Natural killer cell (primary cell): ENCODE measurements around the gene FN3K. TPM values are rescaled to one million over a fixed set of nuclear protein-coding genes. Genes with fewer than 3 reads are reported as not detected.
"Not testable (repeated sequence)": the region's sequence is repeated elsewhere in the genome, so short reads cannot be mapped to it uniquely, and the experiment has no call there.

ENCODE experiments used
- ATAC-seq, 3 donors: fragments of 150-1000 bp in 2 of 3; fragments of 200-7000 bp in 1 of 3; cut with Tn5 transposase; 1 replicate in 1 of 3; 2 replicates in 2 of 3; pipeline ENCODE4 v1.10.0; 2021; ENCODE audit warnings: mild to moderate bottlenecking in 2 of 3, moderate library complexity in 2 of 3
- DNase-seq, 2 donors: peaks; one replicate each; pipeline versions ENCODE4 v3.0.0 to v3.0.0-alpha.2; 2013 to 2021; ENCODE audit warnings: mixed read lengths in 1 of 2
- H3K27ac ChIP-seq: one replicate; pipeline ENCODE4 v1.5.1; 2013; ENCODE audit warnings: mild to moderate bottlenecking, low read length
- H3K27me3 ChIP-seq: one replicate; pipeline ENCODE4 v1.6.1; 2013; ENCODE audit warnings: low read length; ENCODE audit not compliant: control insufficient read depth, insufficient read depth
- H3K36me3 ChIP-seq: one replicate; pipeline ENCODE4 v1.6.1; 2013; ENCODE audit warnings: low read length; ENCODE audit not compliant: control insufficient read depth, insufficient read depth
- H3K4me1 ChIP-seq: one replicate; pipeline ENCODE4 v1.6.1; 2013; ENCODE audit warnings: low read length; ENCODE audit not compliant: control insufficient read depth, insufficient read depth
- H3K4me3 ChIP-seq: one replicate; pipeline ENCODE4 v1.5.1; 2013; ENCODE audit warnings: low read length
- H3K9me3 ChIP-seq: one replicate; pipeline ENCODE4 v1.6.1; 2013; ENCODE audit warnings: low read length; ENCODE audit not compliant: control insufficient read depth, insufficient read depth
- H3K27ac Mint-ChIP-seq, 2 donors: one replicate each; pipeline ENCODE4 v1.8.0; 2022; ENCODE audit warnings: mild to moderate bottlenecking in 2 of 2, mixed read lengths in 2 of 2, moderate library complexity in 1 of 2
- H3K27me3 Mint-ChIP-seq, 2 donors: one replicate each; pipeline ENCODE4 v1.8.0; 2022; ENCODE audit warnings: low read depth in 2 of 2, mixed read lengths in 2 of 2
- H3K36me3 Mint-ChIP-seq: one replicate; pipeline ENCODE4 v1.8.0; 2022; ENCODE audit warnings: mixed read lengths
- H3K4me1 Mint-ChIP-seq, 2 donors: one replicate each; pipeline ENCODE4 v1.8.0; 2022; ENCODE audit warnings: mixed read lengths in 2 of 2
- H3K4me3 Mint-ChIP-seq: one replicate; pipeline ENCODE4 v1.8.0; 2022; ENCODE audit warnings: mild to moderate bottlenecking, moderate library complexity, mixed read lengths
- H3K9me3 Mint-ChIP-seq, 2 donors: one replicate each; pipeline ENCODE4 v1.8.0; 2022; ENCODE audit warnings: mixed read lengths in 2 of 2
- WGBS: methylation state at CpG from one replicate; pipeline ENCODE4 v1.1.7; 2013; ENCODE audit warnings: missing lambda C conversion rate; ENCODE audit not compliant: insufficient coverage; 5-methylcytosine and 5-hydroxymethylcytosine counted together
- intact Hi-C: fragments of 100-400 bp; cut with micrococcal nuclease; formaldehyde crosslinking; loops from one replicate; pipeline ENCODE4 v1.14.2; 2022
- total RNA-seq, 4 donors: library from RNA; stranded (reverse); fragments of 120-200 nt in 1 of 4; gene quantifications; one replicate each; pipeline versions ENCODE4 v1.2.3 to v1.2.4, GENCODE V29; 2013 to 2022
- TF ChIP-seq, protein P1 (sequence below): fragments of 200-600 bp; IDR thresholded peaks from one replicate; pipeline ENCODE4 v1.8.0; 2022; ENCODE audit warnings: antibody characterized with exemption

Gene FN3K
- total RNA-seq, 3 donors from 2014 or later (not counting 1 experiment from before 2014, with no cell fraction given) = 4.9 to 6.1 (median 5.5) TPM

DNA sequence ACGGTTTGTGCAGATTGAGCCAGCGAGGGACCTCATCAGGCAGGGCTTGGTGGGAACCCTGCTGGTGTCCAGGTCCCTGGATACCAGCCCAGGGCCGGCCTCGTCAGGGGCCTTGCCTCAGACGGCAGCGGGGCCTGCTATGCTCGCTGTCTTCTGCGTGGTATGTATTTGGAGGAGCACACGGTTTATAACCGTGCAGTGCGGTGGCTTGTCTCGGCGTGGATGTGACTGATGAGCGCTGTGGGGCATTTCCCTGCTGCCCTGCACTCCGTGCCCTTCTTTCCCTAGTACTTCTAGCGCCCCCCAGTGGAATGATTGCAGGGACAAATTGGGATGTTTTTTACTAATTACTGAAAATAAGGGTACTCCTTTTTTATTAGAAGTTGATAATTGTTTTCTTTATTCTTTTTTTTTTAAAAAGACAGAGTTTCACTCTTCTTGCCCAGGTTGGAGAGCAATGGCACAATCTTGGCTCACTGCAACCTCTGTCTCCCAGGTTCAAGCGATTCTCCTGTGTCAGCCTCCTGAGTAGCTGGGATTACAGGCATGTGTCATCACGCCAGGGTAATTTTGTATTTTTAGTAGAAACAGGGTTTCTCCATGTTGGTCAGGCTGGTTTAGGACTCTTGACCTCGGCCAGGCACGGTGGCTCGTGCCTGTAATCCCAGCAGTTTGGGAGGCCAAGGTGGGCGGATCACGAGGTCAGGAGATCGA is 31.8 kb downstream of the FN3K start:
- intact Hi-C loops = no loop called here
- no peak overlapping the region for H3K27ac ChIP-seq
- no peaks in the 10 kb centered on the region for H3K36me3 Mint-ChIP-seq
- H3K27ac Mint-ChIP-seq = no peak overlapping the region
- peaks cover 25% of the 10 kb centered on the region for H3K36me3 ChIP-seq
- H3K4me3 ChIP-seq = no peak overlapping the region
- DNase-seq (peak in 1 of 2 donors; percentile 59), ATAC-seq (no peak)
- no peaks in the 10 kb centered on the region for H3K4me1 ChIP-seq
- H3K27me3 ChIP-seq = no peaks in the 10 kb centered on the region
- H3K27me3 Mint-ChIP-seq = no peaks in the 10 kb centered on the region
- no peaks in the 10 kb centered on the region for H3K9me3 ChIP-seq
- H3K9me3 Mint-ChIP-seq = no peaks in the 10 kb centered on the region
- H3K4me1 Mint-ChIP-seq = peaks cover 3 to 4% of the 10 kb centered on the region in 2 donors
- 89% methylated on average over 23 of the region's 24 CpGs for WGBS
- TF ChIP-seq, protein P1, sequence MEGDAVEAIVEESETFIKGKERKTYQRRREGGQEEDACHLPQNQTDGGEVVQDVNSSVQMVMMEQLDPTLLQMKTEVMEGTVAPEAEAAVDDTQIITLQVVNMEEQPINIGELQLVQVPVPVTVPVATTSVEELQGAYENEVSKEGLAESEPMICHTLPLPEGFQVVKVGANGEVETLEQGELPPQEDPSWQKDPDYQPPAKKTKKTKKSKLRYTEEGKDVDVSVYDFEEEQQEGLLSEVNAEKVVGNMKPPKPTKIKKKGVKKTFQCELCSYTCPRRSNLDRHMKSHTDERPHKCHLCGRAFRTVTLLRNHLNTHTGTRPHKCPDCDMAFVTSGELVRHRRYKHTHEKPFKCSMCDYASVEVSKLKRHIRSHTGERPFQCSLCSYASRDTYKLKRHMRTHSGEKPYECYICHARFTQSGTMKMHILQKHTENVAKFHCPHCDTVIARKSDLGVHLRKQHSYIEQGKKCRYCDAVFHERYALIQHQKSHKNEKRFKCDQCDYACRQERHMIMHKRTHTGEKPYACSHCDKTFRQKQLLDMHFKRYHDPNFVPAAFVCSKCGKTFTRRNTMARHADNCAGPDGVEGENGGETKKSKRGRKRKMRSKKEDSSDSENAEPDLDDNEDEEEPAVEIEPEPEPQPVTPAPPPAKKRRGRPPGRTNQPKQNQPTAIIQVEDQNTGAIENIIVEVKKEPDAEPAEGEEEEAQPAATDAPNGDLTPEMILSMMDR = no peak
- H3K4me3 Mint-ChIP-seq = no peak overlapping the region

DNA sequence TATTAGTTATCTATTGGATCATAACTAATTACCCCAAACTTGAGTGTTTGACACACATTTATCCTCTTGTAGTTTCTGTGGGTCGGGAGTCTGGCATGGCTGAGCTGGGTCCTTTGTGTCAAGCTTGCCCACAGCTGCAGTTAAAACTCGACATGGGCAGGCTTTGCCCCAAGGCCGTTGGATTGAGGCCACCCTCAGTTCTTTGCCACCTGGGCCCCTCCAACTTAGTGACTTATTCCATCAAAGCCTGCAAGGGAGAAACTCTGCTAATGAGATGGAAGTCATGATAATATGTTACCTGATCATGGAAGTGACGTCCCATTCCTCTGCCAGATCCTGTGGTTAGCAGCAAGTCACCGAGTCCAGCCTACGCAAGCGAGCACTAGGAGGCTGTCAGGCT is 33.6 kb downstream of the FN3K start:
- no peak for DNase-seq
- no peaks in the 10 kb centered on the region for H3K36me3 Mint-ChIP-seq
- intact Hi-C loops = no loop called here
- no peaks in the 10 kb centered on the region for H3K4me1 ChIP-seq
- no peak overlapping the region for H3K27ac ChIP-seq
- H3K9me3 ChIP-seq = no peaks in the 10 kb centered on the region
- TF ChIP-seq, protein P1 = no peak
- no peak overlapping the region for H3K4me3 ChIP-seq
- no peak for ATAC-seq
- H3K27ac Mint-ChIP-seq = no peak overlapping the region
- no peaks in the 10 kb centered on the region for H3K27me3 ChIP-seq
- WGBS = over 99% methylated on average over 7 of the region's 7 CpGs
- no peaks in the 10 kb centered on the region for H3K9me3 Mint-ChIP-seq
- H3K4me3 Mint-ChIP-seq = no peak overlapping the region
- H3K27me3 Mint-ChIP-seq = no peaks in the 10 kb centered on the region
- peaks cover 5 to 13% of the 10 kb centered on the region in 2 donors for H3K4me1 Mint-ChIP-seq
- H3K36me3 ChIP-seq = peaks cover 25% of the 10 kb centered on the region

DNA sequence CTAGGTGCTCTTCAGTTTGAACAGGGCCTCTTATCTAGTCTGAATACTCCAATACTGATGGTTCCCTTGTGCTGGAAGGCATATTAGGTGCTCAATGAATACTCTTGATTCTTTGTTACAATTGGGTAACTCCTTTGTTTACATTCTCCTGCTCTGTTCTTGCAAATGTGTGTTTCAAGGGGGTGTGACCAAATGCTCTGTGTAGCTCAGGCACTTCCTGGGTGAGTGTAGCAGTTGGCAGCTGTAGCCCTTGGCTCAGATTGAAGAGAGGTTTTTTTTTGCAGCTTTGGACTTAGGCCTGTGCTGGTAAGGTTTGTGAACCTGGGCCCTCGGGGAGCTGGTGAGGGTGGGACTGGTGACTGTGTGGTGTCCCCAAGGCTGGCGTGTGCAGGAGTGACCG is 36.6 kb downstream of the FN3K start:
- Histone ChIP-seq H3K4me3 (no peak overlapping the region), H3K27me3 (no peaks in the 10 kb centered on the region), H3K36me3 (peaks cover 18% of the 10 kb centered on the region), H3K4me1 (peaks cover 25% of the 10 kb centered on the region), H3K9me3 (no peaks in the 10 kb centered on the region), H3K27ac (no peak overlapping the region)
- H3K36me3 Mint-ChIP-seq = no peaks in the 10 kb centered on the region
- intact Hi-C loops = no loop called here
- H3K9me3 Mint-ChIP-seq = no peaks in the 10 kb centered on the region
- peak in 1 of 3 donors; percentile 43 for ATAC-seq
- peak overlapping the region; percentile 53 for H3K4me3 Mint-ChIP-seq
- no peak for DNase-seq
- H3K27me3 Mint-ChIP-seq = no peaks in the 10 kb centered on the region
- peaks cover 27 to 35% of the 10 kb centered on the region in 2 donors for H3K4me1 Mint-ChIP-seq
- H3K27ac Mint-ChIP-seq = peak overlapping the region in 1 of 2 donors; percentile 65
- WGBS = 83% methylated on average over 3 of the region's 3 CpGs
- TF ChIP-seq, protein P1 = no peak

DNA sequence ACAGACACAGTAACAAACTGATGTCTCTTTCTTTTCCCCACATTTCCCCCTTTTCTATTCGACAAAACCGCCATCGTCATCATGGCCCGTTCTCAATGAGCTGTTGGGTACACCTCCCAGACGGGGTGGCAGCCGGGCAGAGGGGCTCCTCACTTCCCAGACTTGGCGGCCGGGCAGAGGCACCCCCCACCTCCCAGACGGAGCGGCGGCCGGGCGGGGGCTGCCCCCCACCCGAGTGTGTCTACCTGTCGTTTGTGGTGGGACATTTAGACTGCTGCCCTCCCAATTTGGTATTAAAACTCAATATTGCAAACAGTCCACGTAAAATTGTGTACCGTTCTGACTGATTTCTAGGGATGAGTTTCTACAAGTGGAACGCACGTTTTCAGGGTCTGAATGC is 39.0 kb downstream of the FN3K start:
- H3K4me1 ChIP-seq = peaks cover 28% of the 10 kb centered on the region
- H3K36me3 Mint-ChIP-seq, H3K27me3 ChIP-seq, H3K27me3 Mint-ChIP-seq, H3K9me3 ChIP-seq, ATAC-seq, H3K36me3 ChIP-seq, DNase-seq, H3K27ac ChIP-seq, intact Hi-C loops, H3K4me3 ChIP-seq, H3K9me3 Mint-ChIP-seq: not testable (repeated sequence)
- WGBS = 95% methylated on average over 19 of the region's 19 CpGs
- Mint-ChIP-seq H3K4me1 (peaks cover 32 to 40% of the 10 kb centered on the region in 2 donors), H3K27ac (peak overlapping the region in 1 of 2 donors; percentile 82), H3K4me3 (peak overlapping the region; percentile 87)
